Tongue (tissue), 2 donors: ENCODE results near the gene SGK1. TPM values are rescaled to one million over a fixed set of nuclear protein-coding genes. Genes with fewer than 3 reads are reported as not detected.
"Not testable (repeated sequence)": the region's sequence is repeated elsewhere in the genome, so short reads cannot be mapped to it uniquely, and the experiment has no call there.

ENCODE experiments used
- DNase-seq: peaks from one replicate; pipeline ENCODE4 v3.0.0-alpha.2; 2015
- total RNA-seq: library from RNA; depleted of rRNA; stranded (reverse); fragments of >200 nt; gene quantifications from one replicate; pipeline ENCODE4 v1.2.3, GENCODE V29; 2014

SGK1 gene
- total RNA-seq, 1 donor from 2014 or later = 59.6 TPM

DNA sequence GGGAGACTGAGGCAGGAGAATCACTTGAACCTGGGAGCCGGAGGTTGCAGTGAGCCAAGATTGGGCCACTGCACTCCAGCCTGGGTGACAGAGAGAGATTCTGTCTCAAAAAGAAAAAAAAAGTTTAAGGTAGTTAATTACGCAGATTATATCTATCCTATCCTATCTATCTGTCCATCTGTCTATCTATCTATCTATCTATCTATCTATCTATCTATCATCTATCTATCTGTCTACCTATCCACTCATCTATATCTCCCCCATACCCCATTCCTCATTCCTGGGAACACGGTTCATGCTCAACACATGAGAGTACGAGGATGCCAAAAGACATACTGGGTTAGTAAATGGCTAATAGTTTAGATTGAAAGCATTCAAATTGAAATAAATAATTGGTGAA is 8.3 kb upstream of the SGK1 start:
- DNase-seq = not testable (repeated sequence)

- DNase-seq = no peak
Observed at GRCh38 chr6:134324766-134325165, 6.9 kb upstream of the SGK1 start.

- DNase-seq = no peak
Observed at GRCh38 chr6:134324141-134324540, 6.2 kb upstream of the SGK1 start.

GRCh38 chr6:134323698-134324097 is 5.8 kb upstream of the SGK1 start:
- no peak for DNase-seq

- no peak for DNase-seq
Observed at GRCh38 chr6:134323294-134323693, 5.4 kb upstream of the SGK1 start.

DNA sequence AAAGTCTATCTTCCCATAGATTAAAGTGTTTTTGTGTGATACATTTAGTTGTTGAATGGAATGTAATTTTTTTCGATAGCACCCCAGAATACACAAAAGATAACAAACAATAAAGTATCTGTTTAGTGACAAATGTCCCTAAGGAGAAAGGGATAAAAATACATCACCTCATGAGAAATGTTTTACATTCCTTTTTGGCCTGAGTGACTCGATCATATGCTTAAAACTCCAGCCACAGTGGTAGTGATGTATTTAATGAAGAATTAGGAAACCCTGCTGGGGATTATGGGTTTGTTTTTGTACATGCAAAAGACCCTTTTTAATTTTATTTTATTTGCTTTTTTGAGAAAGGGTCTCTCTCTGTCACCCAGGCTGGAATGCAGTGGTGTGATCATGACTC is 4.3 kb upstream of the SGK1 start:
- DNase-seq = no peak

DNA sequence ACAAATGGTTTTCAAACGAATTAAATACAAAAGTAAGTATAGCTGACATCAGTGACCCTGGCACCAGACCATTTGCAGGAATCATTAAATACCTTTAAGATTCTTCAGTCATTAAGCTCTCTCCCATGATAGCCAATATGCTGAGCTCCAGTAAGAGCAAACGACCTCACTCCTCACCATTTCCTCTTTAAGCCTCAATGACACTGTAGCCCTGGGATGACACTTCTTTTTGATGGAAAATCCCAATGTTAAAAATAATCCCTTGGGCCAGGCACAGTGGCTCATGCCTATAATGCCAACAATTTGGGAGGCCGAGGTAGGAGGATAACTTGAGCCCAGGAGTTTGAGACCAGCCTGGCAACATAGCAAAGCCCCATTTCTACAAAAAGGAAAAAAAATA is 3.3 kb upstream of the SGK1 start:
- no peak for DNase-seq

DNA sequence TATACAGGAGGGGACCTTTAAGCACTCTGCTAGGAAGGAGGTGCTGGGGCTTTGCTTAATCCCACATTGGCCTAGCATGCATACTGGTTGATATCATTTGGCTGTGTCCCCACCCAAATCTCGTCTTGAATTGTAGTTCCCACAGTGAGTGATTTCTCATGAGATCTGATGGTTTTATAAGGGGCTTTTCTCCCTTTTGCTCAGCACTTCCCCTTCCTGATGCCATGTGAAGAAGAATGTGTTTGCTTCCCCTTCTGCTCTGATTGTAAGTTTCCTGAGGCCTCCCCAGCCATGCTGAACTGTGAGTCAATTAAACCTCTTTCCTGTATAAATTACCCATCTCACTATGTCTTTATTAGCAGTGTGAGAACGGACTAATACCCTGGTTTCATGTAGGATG is 1.8 kb upstream of the SGK1 start:
- not testable (repeated sequence) for DNase-seq

- no peak for DNase-seq
Observed at GRCh38 chr6:134318974-134319281, 1.0 kb upstream of the SGK1 start.

- DNase-seq = no peak
Observed at GRCh38 chr6:134318236-134318973, 493 bp upstream of the SGK1 start.

DNA sequence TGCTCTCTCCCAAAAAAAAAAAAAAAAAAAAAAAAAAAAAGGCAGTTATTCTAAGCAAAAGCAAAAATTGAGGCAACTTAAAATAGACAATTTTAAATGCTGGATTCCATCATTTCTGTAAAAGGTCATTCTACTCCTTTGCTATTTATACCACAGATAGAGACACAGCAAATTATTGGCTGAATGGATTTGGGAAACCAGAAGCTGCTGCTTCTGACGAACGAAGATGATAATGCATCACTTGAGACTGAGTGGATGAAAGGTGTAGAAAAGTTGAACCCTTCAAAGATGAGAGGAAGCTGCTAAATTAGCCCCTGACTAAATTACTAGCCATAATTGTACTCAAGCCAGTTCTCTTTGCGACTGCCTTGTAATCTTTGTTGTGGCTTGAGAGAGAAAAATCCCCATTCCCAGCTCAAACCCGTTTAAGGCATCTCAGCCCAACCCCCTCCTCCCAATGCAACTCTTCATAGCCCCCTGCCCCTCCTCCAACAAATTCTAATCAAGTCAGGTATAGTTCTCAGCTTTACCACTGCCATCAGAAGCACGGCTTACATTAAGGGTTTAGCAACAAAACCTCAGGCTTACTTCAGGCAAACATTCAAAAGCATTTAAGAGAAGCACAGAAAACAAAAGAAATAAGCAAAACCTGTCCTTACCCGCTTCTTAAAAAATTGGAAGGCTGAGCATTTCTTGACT is 1.0 kb downstream of the SGK1 start:
- DNase-seq = peak; percentile 18

DNA sequence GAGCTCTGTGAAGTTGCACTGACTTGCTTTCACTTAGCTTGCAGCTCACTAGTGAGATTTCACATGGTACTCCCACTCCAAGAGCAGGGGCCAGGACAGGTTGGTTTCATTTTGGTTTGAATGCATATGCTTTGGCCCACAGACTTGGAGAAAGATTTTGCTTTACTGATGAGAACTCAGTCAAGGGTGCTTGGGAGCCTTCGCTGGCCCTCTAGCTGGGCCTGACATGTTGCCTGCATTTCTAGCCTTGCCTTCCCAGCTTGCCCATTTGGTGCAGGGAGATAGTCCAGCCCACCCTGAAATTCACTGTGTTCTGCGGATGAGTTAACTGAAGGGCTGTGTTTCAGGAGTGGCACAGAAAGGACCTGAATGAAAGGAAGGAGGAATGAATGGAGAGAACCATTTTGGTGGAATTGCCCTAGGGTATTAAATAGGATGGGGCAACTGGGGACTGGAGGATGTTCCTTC is 1.9 kb downstream of the SGK1 start:
- no peak for DNase-seq

DNA sequence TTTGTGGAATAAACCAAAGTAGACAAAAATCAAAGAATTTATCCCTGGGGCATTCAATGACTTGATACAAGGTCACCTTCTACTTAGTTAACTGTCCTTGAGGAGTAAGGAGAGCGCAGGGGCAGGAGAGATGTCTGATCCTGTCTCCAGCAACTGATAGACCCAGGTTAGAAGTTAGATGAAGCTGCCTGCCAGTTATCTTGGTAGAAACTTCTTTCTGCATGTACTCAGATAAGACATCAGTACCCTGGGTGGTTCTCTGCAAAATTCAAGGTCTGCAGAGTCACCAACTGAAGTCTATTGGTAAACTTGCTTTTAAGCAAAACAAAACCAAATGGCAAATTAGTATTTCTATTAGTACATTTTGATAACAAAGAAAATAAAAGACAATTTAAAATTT is 2.7 kb downstream of the SGK1 start:
- DNase-seq = no peak

DNA sequence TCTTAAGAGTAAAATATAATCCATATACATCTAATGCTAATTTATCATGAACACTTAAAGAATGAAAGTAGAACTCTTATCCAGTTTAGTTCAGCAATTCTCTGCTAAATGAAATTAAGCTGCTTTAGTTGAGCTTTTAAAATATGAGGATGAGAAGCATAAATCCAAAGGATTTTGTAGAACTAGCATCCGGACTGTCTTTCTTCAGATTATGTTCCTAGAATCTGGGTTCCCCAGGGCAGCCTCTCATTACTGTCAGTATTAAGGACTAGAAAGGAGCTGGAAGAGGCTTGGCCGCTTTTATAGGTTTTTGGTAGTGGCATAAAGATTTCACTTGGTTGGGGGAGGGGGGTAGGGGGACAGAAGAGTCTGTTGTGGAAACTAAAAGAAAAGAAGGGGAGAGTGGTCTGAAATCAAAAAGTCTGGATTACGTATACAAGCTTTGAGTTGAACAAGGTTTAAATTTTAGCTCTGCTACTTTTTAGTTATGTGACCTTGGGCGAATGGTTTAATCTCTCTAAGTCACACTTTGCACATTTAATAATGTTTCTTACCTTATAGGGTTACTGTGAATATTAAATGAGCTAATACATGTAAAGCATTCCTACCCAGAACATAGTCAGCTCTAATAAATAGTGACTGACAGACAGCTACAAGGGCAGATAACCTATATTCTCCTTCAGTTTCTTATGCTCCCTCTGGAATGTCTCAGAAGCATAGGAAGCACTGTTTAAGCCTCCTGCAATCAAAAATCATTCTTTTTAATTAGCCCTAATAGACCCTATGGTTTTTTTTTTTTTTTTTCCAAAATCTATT is 3.7 kb downstream of the SGK1 start:
- DNase-seq = no peak

GRCh38 chr6:134312038-134312660 is 5.8 kb downstream of the SGK1 start:
- DNase-seq = no peak

GRCh38 chr6:134310817-134311216 is 7.1 kb downstream of the SGK1 start:
- no peak for DNase-seq

- no peak for DNase-seq
Observed at GRCh38 chr6:134309983-134310605, 7.8 kb downstream of the SGK1 start.

GRCh38 chr6:134309227-134309626 is 8.7 kb downstream of the SGK1 start:
- DNase-seq = no peak

DNA sequence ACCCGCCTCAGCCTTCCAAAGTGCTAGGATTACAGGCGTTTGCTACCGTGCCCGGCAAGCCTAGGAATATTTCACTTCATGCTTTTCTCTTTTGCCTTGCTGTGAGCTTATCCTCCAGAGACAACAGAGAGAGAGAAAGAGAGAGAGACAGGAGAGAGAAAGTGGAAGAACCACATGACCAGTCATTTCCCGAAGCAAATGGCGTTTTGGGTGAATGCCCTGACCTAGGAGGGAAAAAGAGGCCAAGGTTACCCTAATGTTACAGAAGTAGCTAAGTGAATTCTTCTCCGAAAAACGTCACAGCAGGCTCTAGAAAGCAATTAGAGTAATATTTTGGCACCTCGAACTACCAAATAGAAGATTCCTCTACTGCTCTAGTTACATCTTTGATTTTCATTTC is 9.1 kb downstream of the SGK1 start:
- DNase-seq = no peak

DNA sequence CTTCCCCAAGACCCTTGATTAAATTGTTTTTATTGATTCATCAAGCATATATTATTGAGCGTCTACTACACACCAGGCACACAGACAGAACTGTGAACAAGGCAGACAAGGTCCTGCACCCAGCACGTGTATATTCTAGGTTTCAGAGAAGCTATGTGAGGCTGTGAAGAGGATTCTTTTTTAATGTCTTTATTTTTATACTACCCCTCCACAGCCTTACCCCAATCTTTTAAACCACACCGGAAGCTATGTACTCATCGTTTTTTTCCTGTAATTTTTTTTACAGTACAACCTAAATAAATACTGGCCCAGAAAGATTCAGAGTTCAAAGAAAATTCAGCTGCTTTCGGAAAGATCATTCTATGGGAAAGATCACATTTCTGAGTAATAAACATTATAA is 10.0 kb downstream of the SGK1 start:
- DNase-seq = no peak

- DNase-seq = no peak
Observed at GRCh38 chr6:134307075-134307474, 10.8 kb downstream of the SGK1 start.

DNA sequence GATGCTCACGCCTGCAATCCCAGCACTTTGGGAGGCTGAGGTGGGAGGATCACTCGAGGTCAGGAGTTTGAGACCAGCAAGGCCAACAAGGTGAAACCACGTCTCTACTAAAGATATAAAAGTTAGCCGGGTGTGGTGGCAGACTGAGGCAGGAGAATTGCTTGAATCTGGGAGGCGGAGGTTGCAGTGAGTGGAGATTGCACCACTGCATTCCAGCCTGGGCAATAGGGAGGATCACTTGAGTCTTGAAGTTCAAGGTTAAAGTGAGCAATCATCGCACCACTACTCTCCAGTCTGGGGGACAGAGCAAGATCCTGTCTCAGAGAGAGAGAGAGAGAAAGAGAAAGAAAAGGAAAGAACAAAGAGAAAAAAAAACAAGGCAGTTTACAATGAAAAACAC is 13.5 kb downstream of the SGK1 start:
- not testable (repeated sequence) for DNase-seq
